Erythroblast (primary cell): ENCODE data around the gene LUC7L2.

Experiments
- GATA1 ChIP-seq: IDR thresholded peaks from 2 replicates; pipeline ENCODE4 v1.6.1; 2011; ENCODE audit warnings: low read depth, mild to moderate bottlenecking, control low read depth, low read length, moderate library complexity
- POLR2A ChIP-seq: IDR thresholded peaks from 2 replicates; pipeline ENCODE4 v1.6.1; 2011; ENCODE audit warnings: mild to moderate bottlenecking, low read length

DNA sequence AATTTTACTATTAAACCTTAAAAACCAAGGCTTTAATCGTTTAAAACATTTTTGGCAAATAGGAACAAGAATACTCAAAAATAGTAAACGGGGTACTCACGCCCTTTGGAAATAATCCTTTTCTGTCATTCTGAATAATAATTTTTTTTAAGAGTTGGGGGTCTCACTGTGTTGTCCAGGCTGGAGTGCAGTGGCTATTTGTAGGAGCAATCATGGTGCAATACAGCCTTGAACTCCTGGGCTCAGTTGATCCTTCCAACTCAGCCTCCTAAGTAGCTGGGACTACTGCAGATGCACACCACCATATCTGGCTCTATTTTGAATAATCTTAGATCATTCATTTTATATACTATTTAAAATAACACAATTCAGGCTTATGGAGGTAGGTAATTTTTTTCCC lies 24.9 kb downstream of the LUC7L2 start:
- no peak for TF ChIP-seq POLR2A
- no peak for TF ChIP-seq GATA1
